AG09309 (cell line): ENCODE data around the gene CSNK1D.
A peak's percentile ranks its signal among the peaks of the same experiment; 100 is the strongest.

ENCODE experiments used
- DNase-seq: peaks from one replicate; pipeline ENCODE4 v3.0.0-alpha.2; 2010; ENCODE audit warnings: low read depth
- H3K4me3 ChIP-seq: 2 replicates; pipeline ENCODE4 v1.5.1; 2011; ENCODE audit warnings: mild to moderate bottlenecking, low read depth, low read length, moderate library complexity; ENCODE audit not compliant: control insufficient read depth
- CTCF ChIP-seq: IDR thresholded peaks from 2 replicates; pipeline ENCODE4 v1.5.1; 2011; ENCODE audit warnings: mild to moderate bottlenecking, low read depth, low read length, inconsistent platforms; ENCODE audit not compliant: insufficient read depth, control insufficient read depth; ENCODE audit errors: missing control alignments

The CSNK1D gene

GRCh38 chr17:82243648-82244412 is 29.7 kb downstream of the CSNK1D start:
- DNase-seq: no peak
- H3K4me3 ChIP-seq: no peak overlapping the region
- TF ChIP-seq CTCF: no peak

GRCh38 chr17:82242977-82243647 is 30.4 kb downstream of the CSNK1D start:
- DNase-seq: peak; percentile 58
- H3K4me3 ChIP-seq: no peak overlapping the region

GRCh38 chr17:82242698-82242976 is 30.9 kb downstream of the CSNK1D start:
- DNase-seq: no peak
- H3K4me3 ChIP-seq: no peak overlapping the region

More at GRCh38 chr17:82242977-82243647, 30.4 kb downstream of the CSNK1D start:
- TF ChIP-seq CTCF: no peak

GRCh38 chr17:82241926-82242697 is 31.4 kb downstream of the CSNK1D start:
- no peak for DNase-seq
- no peak for TF ChIP-seq CTCF
- no peak overlapping the region for H3K4me3 ChIP-seq

More at GRCh38 chr17:82242698-82242976, 30.9 kb downstream of the CSNK1D start:
- TF ChIP-seq CTCF: no peak

- no peak for DNase-seq
- no peak overlapping the region for H3K4me3 ChIP-seq
These were observed 32.1 kb downstream of the CSNK1D start for GRCh38 chr17:82241183-82241925.

More at GRCh38 chr17:82241183-82241925, 32.1 kb downstream of the CSNK1D start:
- no peak for TF ChIP-seq CTCF
